Skeletal muscle satellite cell (primary cell): ENCODE data around the gene NRP1.
"Not testable (repeated sequence)": the region's sequence is repeated elsewhere in the genome, so short reads cannot be mapped to it uniquely, and the experiment has no call there.

ENCODE experiments used
- H3K27me3 ChIP-seq: 2 replicates; pipeline ENCODE4 v1.7.0; 2013; ENCODE audit warnings: low read length; ENCODE audit not compliant: control insufficient read depth, insufficient read depth
- H3K36me3 ChIP-seq: 2 replicates; pipeline ENCODE4 v1.7.0; 2013; ENCODE audit warnings: mild to moderate bottlenecking, control low read depth, low read length; ENCODE audit not compliant: insufficient read depth
- H3K4me1 ChIP-seq: 2 replicates; pipeline ENCODE4 v1.7.0; 2013; ENCODE audit warnings: low read length; ENCODE audit not compliant: control insufficient read depth, insufficient read depth
- H3K4me2 ChIP-seq: 2 replicates; pipeline ENCODE4 v1.7.0; 2013; ENCODE audit warnings: mild to moderate bottlenecking, low read length
- H3K4me3 ChIP-seq: 2 replicates; pipeline ENCODE4 v1.7.0; 2013; ENCODE audit warnings: low read length
- H3K9ac ChIP-seq: 2 replicates; pipeline ENCODE4 v1.7.0; 2013; ENCODE audit warnings: mild to moderate bottlenecking, low read depth, low read length, moderate library complexity
- H3K9me3 ChIP-seq: replicated peaks from 2 replicates; pipeline ENCODE4 v1.7.0; 2013; ENCODE audit warnings: mild to moderate bottlenecking, control low read depth, low read length

Gene NRP1

DNA sequence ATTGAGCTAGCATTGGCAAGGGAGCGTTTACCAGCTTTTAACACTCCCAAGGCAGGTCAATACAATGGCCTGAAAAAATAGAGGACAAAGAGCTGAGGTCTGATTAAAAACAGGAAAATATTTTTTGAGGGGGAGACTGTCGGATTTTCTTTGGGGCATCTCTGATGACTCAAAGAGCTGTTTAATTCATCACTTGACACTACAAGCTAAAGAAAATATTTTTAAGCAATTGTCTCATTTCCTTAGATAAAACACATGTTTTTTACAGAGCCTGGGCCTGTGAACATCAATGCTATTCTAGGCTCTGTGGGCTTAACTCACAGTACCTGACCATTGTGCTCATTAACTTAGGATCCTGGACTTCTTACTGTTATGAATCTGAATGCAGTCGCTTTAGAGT lies 100.8 kb downstream of the NRP1 start:
- no peak overlapping the region for H3K4me3 ChIP-seq
- no peak overlapping the region for H3K4me2 ChIP-seq
- no peaks in the 10 kb centered on the region for H3K27me3 ChIP-seq
- H3K9ac ChIP-seq, result peak overlapping the region; percentile 15
- no peaks in the 10 kb centered on the region for H3K9me3 ChIP-seq
- peaks cover 62% of the 10 kb centered on the region for H3K4me1 ChIP-seq
- peaks cover 44% of the 10 kb centered on the region for H3K36me3 ChIP-seq

DNA sequence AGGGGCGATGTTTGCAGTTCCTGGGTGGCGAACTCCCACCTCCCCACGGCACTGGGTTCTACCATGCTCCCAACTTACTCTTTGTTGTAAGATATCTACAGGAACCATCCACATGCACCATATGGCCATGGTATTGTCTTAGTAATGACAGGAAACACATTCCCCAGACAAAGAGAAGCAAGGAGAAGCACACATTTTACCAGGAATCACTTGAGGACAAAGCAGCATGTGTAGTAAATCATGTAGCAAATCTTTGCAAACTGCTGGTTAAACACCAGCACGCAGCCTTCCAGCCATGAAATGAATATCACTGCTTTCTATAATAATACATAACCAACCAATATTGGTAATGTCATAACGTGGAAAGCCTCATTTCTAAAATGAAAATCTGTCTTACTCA lies 101.2 kb downstream of the NRP1 start:
- H3K27me3 ChIP-seq, result no peaks in the 10 kb centered on the region
- H3K4me2 ChIP-seq, result no peak overlapping the region
- no peaks in the 10 kb centered on the region for H3K9me3 ChIP-seq
- peak overlapping the region; percentile 15 for H3K9ac ChIP-seq
- H3K36me3 ChIP-seq, result peaks cover 44% of the 10 kb centered on the region
- H3K4me1 ChIP-seq, result peaks cover 58% of the 10 kb centered on the region
- no peak overlapping the region for H3K4me3 ChIP-seq

DNA sequence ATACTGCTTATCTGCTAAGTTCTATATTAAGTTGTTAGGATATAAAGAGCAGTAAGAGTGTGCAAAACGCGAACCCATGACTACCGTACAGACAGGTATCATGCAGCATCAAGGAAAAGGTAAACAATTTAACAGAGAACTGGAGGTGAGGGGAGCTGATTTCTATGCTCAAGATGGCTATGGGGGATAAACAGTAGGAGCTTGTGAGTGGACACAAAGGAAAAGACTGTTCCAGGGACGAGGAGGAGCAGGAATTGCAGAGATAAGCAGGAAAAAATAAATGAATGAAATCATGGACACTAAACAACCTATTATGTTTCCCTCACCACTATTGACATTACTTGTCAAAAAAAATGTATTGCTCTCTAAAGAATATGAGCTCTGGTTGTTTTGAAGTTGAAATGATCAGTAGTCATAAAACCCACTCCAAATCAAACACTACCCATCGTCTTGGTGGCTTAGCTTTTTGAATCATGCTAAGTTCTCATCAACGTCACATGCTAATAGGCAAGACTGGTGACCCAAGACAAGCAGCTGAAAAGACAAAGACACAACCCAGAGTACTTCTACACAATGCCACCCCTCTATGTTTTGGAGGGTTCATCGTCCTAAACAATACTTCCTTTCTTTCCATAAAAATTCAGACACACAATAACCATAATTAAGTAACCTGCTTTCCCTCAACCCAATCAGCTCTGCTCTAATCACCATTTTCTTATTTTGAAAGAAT lies 102.7 kb downstream of the NRP1 start:
- Histone ChIP-seq H3K27me3 (no peaks in the 10 kb centered on the region), H3K4me3 (no peak overlapping the region), H3K36me3 (peaks cover 46% of the 10 kb centered on the region), H3K9me3 (no peaks in the 10 kb centered on the region), H3K9ac (no peak overlapping the region), H3K4me2 (no peak overlapping the region), H3K4me1 (peaks cover 43% of the 10 kb centered on the region)

DNA sequence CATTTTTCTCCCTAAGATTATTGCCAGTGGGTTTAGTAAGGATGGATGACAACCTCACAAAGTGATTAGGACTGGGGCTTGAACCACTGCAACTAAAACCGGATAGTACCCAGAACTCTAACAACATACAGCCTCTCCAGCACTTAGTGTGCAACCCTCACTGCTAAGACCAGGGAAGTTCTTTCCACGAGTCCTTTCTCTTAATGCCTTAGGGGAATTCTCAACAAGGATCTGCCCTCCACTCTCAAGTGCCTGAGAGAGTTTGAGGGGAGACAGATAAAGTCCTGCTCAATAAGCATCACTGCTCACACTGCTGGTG lies 104.6 kb downstream of the NRP1 start:
- Histone ChIP-seq H3K27me3 (no peaks in the 10 kb centered on the region), H3K4me1 (peaks cover 31% of the 10 kb centered on the region), H3K4me2 (no peak overlapping the region), H3K4me3 (no peak overlapping the region), H3K36me3 (peaks cover 54% of the 10 kb centered on the region), H3K9ac (no peak overlapping the region), H3K9me3 (no peaks in the 10 kb centered on the region)

DNA sequence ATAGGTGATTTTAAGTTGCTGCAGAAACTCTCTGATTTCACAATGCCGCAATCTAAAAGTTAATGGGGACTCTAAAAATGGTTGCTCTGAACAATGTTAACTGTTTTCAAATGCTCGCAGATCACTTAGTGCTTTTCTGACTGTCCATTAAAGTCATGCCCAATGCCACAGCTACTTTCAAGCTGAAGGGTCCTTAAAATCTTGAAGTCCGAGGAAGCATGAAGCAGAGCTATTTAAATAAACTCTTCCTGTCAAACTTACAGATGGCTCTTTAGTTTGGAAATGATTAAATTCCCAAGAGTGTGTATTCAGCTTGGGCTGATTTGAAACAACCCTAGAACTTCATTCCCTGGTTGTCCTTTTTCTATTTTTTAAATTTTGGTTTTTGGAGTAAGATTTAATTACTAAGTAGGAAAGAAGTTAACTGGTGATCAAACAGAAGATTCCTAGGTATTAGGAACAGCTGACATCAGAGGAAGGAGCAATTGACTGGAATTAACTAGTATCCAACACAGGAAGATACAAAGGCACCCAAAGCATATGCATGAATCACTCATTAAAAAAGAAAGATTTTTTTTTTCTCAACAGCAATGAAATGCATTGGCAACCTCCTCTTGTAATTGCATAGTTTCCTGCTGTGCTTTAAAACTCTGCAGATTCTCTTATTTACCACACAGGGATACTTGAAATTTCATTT lies 105.1 kb downstream of the NRP1 start:
- H3K4me1 ChIP-seq, result peaks cover 26% of the 10 kb centered on the region

DNA sequence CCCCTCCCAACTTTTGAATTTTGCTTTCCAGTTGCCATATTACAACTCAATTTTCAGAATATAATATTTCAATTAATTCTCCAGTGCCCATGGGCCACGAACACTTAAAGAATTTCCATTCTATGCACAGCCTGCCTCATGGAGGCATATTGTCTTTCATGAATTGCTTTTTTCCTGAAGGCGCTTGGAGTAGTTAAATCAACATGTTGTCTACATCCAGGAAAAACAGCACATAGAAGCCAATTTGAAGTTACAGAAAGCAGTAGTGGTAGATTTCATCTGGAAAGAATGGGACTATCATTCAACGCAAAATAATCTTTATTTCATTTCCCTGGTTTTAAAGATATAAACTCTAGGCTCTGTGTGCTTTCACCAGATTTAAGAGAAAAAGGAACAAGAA lies 106.0 kb downstream of the NRP1 start:
- Histone ChIP-seq H3K9ac (no peak overlapping the region), H3K36me3 (peaks cover 63% of the 10 kb centered on the region), H3K9me3 (no peaks in the 10 kb centered on the region), H3K4me2 (no peak overlapping the region), H3K4me1 (peaks cover 18% of the 10 kb centered on the region), H3K4me3 (no peak overlapping the region), H3K27me3 (no peaks in the 10 kb centered on the region)

More for the DNA sequence above, 105.1 kb downstream of the NRP1 start:
- no peak overlapping the region for H3K4me3 ChIP-seq
- no peaks in the 10 kb centered on the region for H3K9me3 ChIP-seq
- H3K36me3 ChIP-seq, result peaks cover 55% of the 10 kb centered on the region
- H3K27me3 ChIP-seq, result no peaks in the 10 kb centered on the region
- no peak overlapping the region for H3K4me2 ChIP-seq
- no peak overlapping the region for H3K9ac ChIP-seq

DNA sequence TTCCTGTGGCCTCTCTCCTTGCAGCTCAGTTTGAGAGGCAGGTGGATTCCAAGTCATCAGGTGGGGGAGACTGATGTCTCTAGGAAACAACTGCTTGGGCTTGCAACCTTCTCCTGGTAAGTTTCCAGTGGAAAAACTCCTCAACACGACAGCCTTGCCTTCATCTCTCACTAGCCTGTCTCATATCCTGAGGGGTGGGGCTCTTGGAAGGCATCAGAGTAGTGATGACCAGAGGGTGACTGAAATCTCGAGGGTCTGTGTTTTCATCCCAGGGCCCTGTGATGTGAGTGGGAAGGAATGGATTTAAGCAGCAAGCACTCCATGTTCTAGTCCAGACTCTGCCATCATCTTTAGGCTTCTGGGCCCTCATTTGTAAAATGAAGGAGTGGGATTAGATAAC lies 107.0 kb downstream of the NRP1 start:
- peaks cover 66% of the 10 kb centered on the region for H3K36me3 ChIP-seq

DNA sequence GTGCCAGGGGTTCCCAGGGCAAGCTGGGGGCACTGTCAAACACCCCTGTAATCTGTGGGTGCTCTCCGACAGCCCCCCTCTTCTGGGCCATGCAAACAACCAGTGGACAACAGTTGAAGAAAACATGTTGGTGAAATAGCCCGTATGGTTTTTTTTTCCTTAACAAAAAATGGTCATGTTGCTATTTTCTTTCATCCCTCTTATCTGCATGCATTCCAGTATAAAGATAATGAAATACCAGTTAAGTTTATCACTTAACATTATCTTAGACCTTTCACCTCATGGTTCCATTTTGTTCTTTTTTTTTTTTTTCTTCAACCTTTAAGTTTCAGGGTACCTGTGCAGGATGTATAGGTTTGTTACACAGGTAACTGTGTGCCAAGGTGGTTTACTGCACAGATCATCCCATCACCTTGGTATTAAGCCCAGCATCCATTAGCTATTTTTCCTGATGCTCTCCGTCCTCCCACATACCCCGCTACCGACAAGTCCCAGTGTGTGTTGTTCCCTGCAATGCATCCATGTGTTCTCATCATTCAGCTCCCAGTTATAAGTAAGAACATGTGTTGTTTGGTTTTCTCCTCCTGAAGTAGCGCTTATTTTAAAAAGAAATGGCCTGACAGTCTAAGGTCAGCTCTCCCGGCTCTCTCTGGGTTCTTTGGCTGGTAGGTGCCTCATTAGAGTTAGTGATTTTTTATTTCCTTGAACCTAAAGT lies 110.1 kb downstream of the NRP1 start:
- Histone ChIP-seq H3K4me1 (peaks cover 6% of the 10 kb centered on the region), H3K36me3 (peaks cover 78% of the 10 kb centered on the region)

More for the DNA sequence above, 107.0 kb downstream of the NRP1 start:
- Histone ChIP-seq H3K4me3 (no peak overlapping the region), H3K27me3 (no peaks in the 10 kb centered on the region), H3K9me3 (no peaks in the 10 kb centered on the region), H3K4me1 (peaks cover 14% of the 10 kb centered on the region), H3K4me2 (no peak overlapping the region), H3K9ac (no peak overlapping the region)

DNA sequence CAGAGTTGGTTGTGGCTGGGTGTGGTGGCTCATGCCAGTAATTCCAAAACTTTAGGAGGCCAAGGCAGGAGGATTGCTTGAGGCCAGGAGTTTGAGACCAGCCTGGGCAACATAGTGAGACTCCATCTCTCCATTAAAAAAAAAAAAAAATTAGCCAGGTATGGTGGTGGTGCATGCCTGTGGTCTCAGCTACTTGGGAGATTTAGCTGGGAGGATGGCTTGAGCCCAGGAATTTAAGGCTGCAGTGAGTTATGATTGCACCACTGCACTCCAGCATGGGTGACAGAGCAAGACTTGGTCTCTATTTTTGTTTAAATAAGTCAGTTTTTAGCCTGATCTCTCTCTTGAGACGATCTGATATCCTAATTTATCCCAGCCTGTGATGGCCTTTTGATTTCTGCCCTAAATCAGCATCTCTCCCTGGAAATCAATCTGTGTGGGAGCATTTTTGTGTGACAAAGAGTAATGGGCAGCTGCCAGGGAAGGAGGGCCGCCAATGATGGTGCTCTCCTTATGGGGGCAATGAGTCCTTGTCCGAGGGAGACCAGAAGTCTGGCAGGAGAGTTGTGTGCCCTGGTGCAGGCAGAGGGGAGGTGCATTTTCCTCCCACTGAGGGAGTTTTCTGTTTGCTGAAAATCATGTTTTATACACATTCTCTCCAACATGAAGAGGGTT lies 111.0 kb downstream of the NRP1 start:
- Histone ChIP-seq H3K36me3 (peaks cover 88% of the 10 kb centered on the region), H3K27me3 (no peaks in the 10 kb centered on the region), H3K4me2 (no peak overlapping the region), H3K4me1 (no peaks in the 10 kb centered on the region), H3K9me3 (no peaks in the 10 kb centered on the region), H3K4me3 (no peak overlapping the region), H3K9ac (no peak overlapping the region)

More for the DNA sequence above, 110.1 kb downstream of the NRP1 start:
- Histone ChIP-seq H3K27me3 (no peaks in the 10 kb centered on the region), H3K4me2 (no peak overlapping the region), H3K9ac (no peak overlapping the region), H3K9me3 (no peaks in the 10 kb centered on the region), H3K4me3 (no peak overlapping the region)

DNA sequence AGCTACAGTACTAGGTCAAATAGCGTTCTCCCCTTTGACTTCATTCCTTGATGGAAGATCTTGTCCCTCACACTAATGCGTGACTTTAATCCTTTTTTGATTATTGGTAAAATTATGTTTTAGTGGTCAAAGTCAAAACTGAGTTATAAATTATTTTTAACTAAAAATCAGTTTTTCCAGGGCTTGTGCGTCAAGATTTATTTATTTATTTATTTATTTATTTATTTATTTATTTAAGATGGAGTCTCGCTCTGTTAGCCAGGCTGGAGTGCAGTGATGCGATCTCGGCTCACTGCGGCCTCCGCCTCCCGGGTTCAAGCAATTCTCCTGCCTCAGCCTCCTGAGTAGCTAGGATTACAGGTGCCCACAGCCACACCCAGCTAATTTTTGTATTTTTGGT lies 112.2 kb downstream of the NRP1 start:
- H3K4me1 ChIP-seq, H3K9me3 ChIP-seq, H3K27me3 ChIP-seq, H3K9ac ChIP-seq, H3K4me2 ChIP-seq, H3K4me3 ChIP-seq: not testable (repeated sequence)
- H3K36me3 ChIP-seq, result peaks cover 93% of the 10 kb centered on the region

DNA sequence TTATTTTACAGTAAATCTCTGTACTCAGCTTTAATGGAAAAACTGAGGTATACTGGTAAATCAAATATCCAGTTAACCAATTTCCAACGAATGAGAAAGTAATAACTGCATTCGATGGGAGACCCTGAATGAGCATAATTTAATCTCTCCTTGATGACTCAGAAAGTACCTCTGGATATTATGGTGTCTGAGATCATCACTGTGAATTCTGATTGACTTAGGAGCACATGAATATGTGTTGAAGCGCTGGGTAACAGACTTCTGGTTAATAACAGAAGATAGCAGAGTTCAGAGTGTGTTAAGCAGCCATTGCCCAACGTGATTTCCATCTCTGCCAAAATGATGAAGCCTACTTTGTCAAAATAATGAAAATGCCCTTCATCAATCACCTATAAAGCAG lies 116.6 kb downstream of the NRP1 start:
- H3K9ac ChIP-seq, result peak overlapping the region; percentile 67
- no peaks in the 10 kb centered on the region for H3K9me3 ChIP-seq
- H3K4me2 ChIP-seq, result no peak overlapping the region
- peaks cover 84% of the 10 kb centered on the region for H3K36me3 ChIP-seq
- H3K4me1 ChIP-seq, result peaks cover 44% of the 10 kb centered on the region
- H3K4me3 ChIP-seq, result no peak overlapping the region
- no peaks in the 10 kb centered on the region for H3K27me3 ChIP-seq
